ENCODE data around the gene ZXDB.
"Not testable (repeated sequence)": the region's sequence is repeated elsewhere in the genome, so short reads cannot be mapped to it uniquely, and the experiment has no call there.

GRCh38 chrX:57629438-57629837 is 37.6 kb downstream of the ZXDB start:
- not testable (repeated sequence) for TF ChIP-seq TAF1 (IDR thresholded peaks at IDR 0.05; ENCODE audit: borderline replicate concordance, low read depth, low read length); POLR2A (IDR thresholded peaks at IDR 0.05; ENCODE audit: low read depth, low read length)
